Measurements from ENCODE around the gene EPHB2.
"Not testable (repeated sequence)": the region's sequence is repeated elsewhere in the genome, so short reads cannot be mapped to it uniquely, and the experiment has no call there.

The EPHB2 gene

DNA sequence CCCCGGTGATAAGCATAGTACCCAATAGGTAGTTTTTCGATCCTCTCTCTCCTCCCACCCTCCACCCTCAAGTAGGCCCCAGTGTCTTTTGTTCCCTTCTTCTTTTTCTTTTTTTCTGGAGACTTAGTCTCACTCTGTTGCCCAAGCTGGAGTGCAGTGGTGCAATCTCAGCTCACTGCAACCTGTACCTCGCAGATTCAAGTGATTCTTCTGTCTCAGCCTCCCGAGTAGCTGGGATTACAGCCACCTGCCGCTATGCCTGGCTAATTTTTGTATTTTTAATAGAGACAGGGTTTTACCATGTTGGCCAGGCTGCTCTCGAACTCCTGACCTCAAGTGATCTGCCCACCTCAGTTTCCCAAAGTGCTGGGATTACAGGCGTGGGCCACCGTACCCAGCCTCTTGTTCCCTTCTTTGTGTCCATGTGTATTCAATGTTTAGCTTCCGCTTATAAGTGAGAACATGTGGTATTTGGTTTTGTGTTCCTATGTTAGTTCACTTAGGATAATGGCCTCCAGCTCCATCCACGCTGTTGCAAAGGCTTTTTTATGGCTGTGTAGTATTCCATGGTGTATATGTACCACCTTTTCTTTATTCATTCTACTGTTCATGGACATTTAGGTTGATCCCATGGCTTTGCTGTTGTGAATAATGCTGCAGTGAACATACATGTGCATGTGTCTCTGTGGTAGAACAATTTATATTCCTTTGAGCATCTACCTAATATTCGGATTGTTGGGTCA, 133.0 kb downstream of the EPHB2 start:
- DNase-seq, result not testable (repeated sequence)

- DNase-seq, result no peak
Observed at GRCh38 chr1:22844621-22845020, 134.0 kb downstream of the EPHB2 start.

GRCh38 chr1:22845398-22845935, 134.8 kb downstream of the EPHB2 start:
- DNase-seq, result peak; percentile 33 to 64

DNA sequence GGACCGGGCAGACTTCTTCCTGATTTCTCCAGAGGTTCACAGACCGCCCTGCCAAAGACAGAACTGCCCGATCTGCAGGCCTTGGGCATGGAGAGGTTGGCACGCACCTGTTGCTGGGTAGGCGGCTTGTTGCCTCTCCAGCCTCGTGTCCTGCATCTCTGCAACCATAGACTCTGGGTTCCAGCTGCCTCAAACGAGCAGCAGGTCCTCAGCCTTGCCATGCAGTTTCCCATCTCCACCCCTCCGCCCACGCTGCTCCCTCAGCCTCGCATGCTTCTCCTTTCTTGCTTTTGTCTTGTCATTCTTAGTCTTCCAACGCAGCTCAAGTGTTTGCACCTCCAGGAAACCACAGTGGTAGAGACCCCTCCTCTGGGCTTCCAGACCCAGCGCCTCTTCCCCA, 135.8 kb downstream of the EPHB2 start:
- no peak for DNase-seq

DNA sequence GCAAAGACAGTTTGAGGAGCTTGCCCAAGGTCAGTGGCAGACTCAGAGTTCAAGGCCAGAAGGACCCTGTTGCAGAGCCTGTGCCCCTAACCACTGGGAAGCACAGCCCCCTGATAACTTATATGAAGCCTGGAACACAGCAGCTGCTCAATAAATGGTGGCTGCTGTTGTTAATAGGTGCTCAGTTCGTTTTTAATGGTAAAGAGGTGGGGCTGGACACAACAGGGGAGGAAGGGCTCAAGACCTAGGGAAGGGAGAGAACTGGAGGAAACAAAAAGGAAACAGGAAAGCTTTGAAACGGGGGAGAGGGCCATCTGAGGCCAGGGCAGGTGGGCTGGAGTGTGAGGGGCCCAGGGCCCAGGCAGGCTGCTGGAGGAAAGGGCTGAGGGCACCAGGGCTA, 136.6 kb downstream of the EPHB2 start:
- DNase-seq, result no peak

GRCh38 chr1:22847709-22848108, 137.1 kb downstream of the EPHB2 start:
- DNase-seq, result no peak

GRCh38 chr1:22848405-22848804, 137.8 kb downstream of the EPHB2 start:
- DNase-seq, result no peak

DNA sequence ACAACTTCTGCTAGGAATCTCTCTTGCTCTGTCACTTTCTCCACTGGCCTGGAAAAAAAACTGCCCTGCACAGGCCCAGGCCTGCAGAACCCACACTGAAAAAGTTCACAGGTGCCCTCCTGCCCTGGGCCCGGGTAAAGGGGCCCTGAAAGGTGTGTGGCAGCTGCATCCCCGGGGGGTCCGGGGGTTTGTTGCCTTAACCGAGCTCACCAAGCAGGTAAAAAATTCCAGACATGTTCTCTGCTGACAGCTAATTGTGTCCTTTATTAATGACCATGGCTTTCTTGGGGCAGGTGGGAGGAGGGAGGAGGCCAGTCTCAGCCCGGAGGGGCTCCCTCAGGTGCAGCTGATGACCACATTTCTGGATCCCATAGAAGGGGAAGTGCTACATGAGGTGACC, 139.1 kb downstream of the EPHB2 start:
- no peak for DNase-seq

DNA sequence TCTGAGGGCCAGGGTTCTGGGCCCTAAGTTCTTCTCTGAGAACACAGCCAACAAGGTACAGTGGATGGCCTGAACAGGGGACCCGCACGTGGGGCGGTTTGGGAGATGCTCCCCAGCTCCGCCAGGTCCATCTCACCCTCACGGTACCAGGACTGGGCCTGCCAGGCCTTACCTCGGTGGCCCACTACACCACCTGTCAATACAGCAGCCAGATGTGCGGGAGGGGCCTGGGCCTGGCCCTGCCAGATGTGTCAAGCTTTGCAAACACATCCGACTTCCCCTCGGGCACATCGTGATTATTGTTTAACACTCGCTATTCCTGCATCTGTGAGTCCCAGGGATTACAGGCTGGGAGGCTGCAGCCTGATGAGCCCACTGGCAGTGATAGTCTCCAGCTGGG, 139.6 kb downstream of the EPHB2 start:
- no peak for DNase-seq

- no peak for DNase-seq
Observed at GRCh38 chr1:22850681-22851080, 140.0 kb downstream of the EPHB2 start.

- DNase-seq, result no peak
Observed at GRCh38 chr1:22851517-22851916, 140.9 kb downstream of the EPHB2 start.

DNA sequence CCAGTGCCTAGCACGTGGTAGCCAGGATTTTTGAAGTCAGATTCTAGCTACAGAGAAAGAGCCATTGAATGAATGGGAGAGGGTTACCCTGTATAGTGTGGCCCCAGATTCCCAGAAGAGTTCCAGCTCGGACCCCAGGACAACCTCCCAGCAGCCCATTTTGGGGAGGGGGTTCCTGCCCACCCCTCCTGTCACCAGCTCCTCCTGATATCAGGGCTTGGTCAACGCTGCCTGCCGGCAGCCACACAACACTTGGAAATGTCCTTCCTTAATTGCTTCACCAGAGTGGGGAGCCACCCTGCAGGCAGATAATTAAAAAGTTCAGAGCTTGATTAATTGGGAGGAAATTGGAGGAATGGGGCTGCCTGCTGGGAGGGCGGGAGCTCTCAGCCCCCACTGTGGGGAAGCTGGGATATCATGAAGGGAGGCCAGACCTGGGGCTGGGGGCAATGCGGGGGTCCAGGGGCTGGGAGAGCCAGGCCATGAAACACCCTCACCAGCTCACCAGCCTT, 141.6 kb downstream of the EPHB2 start:
- DNase-seq, result no peak

- DNase-seq, result no peak
Observed at GRCh38 chr1:22853651-22854185, 143.1 kb downstream of the EPHB2 start.

DNA sequence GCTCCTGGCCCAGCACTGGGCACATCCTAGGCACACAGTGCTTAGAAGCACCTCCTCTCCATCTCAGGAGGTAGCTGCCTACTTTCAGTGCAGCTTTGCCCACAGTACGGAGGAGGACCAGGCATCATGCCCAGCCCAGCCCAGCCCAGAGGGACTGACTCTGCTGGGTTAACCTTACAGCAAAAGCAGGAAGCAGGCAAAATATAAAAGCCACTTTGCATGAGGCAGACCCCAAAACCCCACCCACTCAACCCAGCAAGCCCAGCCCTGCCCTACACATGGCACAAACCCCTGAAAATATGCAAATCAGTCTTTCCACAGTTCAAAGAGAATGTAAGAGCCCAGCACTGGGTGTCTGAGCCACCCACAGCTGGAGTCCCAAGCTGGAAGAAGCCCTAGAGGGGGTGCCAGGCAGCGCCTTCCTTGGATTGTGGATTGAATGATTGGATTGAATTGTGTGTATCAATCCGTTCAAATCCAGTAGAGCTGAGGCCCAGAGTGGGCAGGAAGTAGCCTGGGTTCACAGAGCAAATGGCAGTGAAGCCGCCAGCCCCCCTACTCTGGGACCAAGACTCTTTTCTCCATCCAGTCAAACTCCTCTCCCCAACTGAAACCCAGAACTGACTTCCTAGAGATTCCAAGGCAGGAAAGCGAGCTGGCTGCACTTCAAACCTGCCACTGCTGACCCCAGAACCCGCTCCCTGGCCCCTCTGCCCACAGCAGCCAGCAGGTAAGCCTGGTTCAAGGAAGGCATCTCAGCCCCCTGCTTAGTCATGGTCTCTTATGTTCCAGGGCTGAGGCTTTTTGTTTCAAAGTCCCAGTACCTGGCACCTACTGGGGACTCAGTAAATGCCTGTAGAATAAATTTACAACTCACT, 144.3 kb downstream of the EPHB2 start:
- DNase-seq, result no peak

GRCh38 chr1:22855668-22856606, 145.3 kb downstream of the EPHB2 start:
- no peak for DNase-seq

GRCh38 chr1:22857661-22858060, 147.0 kb downstream of the EPHB2 start:
- DNase-seq, result no peak

GRCh38 chr1:22860414-22860800, 149.8 kb downstream of the EPHB2 start:
- DNase-seq, result no peak

DNA sequence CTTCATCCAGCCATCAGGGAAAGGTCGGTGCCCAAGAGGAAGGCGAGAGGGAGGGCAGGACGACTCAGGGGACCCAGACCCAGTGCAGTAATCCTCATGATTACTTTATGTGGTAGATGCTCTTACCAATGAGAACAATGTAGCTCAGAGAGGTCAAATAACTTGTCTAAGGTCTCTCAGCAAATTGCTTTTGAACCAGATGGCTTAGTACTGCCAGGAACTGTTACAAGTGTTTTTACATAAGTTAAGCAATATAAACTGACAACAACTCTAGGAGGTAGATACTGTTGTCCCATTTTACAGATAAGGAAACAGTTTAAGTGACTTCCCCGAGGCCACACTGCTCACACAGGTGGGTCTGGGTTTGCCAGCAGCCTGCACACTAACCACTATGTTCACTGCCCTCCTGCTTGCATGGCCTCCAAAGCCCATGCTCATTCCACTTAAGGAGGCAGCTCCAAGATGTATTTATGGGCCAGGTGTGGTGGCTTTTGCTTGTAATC, 150.3 kb downstream of the EPHB2 start:
- DNase-seq, result no peak

DNA sequence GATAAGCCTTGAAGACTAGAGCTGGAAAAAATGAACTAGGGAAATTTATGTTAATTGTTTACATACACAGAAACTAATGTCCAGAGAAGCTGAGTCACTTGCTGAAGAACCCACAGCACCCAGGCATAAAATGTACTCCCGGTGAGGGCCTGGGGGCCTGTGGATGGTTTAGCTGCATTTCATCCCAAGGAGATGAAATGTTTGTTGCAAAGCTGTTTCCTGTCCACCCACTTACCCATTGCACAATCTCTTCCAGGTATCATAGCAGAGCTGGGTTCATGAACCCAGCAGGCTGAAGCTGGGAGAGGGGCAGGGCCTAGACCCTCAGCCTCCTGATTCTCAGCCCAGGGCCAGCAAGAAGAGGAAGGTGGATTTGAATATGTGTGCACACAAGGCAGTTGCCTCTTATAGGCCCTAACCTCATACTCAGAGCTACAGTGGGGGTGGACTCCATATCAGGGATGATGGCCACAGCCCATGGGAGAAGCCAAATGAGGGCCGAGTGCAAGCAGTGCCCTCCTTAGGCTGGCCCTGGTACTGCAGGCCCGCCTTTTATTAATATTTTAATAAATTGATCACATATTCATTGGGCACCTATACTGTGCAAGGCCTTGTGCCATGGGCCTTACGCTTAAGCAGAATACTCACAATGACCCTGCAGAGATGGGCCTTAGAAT, 151.3 kb downstream of the EPHB2 start:
- peak in 1 of 2 experiments; percentile 30 for DNase-seq

- no peak for DNase-seq
Observed at GRCh38 chr1:22862752-22863151, 152.1 kb downstream of the EPHB2 start.

DNA sequence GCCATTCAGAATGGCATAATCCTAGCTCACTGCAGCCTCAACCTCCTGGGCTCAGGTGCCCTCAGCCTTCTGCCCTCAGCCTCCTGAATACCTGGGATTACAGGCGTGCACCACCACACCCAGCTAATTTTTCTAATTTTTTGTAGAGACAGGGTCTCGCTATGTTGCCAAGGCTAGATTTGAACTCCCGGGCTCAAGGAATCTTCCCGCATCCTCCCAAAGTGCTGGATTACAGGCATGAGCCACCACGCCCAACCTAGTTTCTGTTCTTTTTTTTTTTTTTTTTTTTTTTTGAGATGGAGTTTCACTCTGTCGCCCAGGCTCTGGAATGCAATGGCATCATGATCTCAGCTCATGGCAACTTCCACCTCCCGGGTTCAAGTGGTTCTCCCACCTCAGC, 153.1 kb downstream of the EPHB2 start:
- no peak for DNase-seq
